HG03520 (cell line): ENCODE data around the gene IFT80.
A peak's percentile ranks its signal among the peaks of the same experiment; 100 is the strongest.
"Not testable (repeated sequence)": the region's sequence is repeated elsewhere in the genome, so short reads cannot be mapped to it uniquely, and the experiment has no call there.

Source experiments
- ATAC-seq: cut with Tn5 transposase; IDR thresholded peaks from one replicate; pipeline ENCODE4 v1.9.1; 2021; ENCODE audit warnings: mild to moderate bottlenecking, moderate library complexity; ENCODE audit not compliant: unreplicated experiment

Gene IFT80

DNA sequence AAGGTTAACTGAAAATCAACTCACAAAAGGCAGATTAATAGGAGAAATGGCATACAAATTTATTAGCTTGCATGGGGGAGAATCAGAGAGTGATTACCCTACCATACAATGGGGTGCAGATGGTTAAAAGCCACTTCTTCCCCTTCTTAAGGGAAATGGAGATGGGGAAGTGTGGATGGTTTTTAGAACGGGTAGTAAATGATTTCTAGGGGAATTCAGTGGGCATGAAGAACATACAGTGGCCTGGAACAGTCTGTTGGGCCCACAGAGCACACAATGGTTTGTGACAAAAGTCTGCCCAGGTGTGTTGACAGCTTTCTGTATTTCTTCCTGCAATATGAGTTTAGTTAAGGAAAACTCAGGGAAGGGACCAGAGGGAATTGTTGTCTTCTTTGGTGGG is 112.8 kb downstream of the IFT80 start:
- no peak for ATAC-seq

DNA sequence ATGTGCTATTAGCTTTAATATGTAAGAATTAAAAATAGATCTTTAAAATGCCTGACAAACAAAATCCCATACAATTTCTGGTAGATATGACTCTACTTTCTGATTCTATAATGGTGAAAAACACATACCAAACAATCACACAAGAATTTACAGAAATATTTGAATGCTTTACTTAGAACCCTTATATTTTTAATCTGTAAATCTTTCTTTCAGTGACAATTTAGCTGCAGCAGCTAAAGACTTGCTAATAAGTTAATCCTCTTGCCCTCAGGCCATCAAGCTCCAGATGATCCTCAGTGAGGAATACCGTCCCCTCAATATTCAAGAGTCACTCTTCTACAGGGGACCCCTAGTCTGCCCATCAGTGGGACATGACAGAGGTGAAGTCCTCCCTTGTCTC is 118.2 kb downstream of the IFT80 start:
- ATAC-seq, result no peak

DNA sequence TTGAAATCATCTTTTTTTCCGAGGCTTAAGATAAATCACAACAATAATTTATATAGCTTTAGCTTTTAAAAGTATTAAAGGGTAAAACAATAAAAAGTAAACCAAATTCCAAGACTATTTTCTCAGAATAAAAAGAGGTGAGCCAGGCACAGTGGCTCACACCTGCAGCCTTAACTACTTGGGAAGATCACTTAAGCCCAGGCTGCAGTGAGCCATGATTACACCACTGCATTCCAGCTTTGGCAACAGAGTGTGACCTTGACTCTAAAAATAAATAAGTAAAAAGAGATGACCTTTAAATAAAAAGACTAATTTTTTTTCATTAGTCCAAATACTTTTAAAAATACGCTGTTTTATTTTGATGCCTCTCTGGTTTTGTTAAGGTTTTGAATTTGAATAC is 119.4 kb downstream of the IFT80 start:
- ATAC-seq, result no peak

DNA sequence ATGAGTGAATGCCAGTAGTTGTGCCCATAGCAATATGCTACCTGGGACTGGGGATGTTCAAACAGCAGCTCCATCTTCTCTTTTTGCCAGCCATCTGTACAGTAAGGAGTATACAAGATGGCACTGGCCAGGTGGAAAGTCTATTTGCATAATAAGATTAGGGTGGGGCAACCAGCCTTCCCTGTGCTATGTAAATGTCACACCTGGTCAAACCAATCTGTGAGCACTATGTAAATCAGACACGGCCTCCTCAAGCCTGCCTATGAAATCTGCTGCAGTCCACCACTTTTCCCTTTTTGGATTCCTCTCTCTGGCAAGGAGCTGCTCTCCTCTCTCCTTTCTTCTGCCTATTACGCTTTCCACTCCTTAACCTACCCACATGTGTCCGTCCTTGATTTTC is 120.8 kb downstream of the IFT80 start:
- ATAC-seq, result no peak

DNA sequence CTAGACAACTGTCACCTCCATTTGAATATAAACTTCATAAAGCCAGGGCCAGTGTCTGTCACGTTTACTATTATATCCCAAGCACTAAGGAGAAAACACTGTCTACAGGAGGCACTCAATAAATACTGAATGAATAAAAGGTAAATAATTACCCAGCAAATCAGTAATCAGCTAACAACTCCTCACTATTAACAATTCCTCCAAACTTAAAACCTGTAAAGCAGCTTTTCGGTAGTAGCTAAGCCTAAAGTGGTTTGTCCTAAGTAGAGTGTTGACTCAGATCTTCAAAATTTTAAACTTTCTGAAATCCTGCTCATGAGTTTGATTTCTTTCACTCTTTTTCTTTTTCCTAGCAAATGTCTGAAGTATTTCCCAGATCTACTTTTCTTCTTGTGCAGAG is 133.9 kb downstream of the IFT80 start:
- no peak for ATAC-seq

DNA sequence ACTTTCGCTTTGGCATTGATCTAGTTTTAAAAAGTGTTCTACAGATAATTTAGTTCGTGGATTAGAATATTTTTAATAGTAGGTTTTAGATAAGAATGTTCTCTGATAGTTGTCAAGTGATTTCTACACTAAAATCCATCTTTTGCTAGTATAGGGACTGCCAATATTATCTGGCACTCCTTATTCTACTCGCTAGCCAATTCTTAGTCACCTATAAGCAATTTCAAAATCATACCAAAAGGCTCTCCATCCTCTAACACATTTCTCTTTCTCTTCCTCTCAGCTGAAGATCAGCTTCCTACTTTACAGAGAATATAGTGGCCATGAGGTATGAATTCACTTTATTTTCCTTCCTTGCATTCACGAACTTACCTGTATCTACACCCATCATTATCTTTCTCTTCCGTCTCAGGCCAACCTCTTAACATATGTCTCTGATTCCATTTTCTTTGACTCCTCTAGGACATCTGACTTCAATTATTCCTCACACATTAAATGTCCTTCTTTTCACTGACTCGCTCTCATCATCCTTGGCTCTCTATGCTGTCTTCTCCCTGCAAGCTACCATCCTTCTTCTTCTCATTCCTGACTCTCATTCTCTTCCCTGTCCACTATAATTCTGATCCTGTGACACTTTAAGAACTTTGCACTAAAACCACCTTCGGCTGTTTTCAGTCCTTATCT is 138.3 kb downstream of the IFT80 start:
- ATAC-seq, result no peak

DNA sequence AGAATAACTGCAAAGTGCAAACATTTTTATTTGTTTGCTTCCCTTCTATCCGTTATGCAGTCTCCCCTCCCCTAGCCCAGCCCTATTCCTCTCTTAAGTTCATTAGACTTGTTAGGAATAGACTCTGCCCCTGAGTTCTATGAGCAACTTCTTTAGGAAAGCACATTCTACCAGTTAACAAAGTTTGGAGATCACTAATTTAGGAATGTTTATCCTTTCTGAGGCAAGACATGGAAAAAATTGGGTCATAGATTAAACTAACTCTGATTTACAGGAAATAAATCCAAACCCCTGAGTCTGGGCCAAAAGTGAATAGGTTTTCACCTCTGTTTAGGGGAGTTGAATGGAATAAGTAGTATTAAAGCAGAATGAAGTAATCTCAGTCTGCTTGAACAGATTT is 139.4 kb downstream of the IFT80 start:
- ATAC-seq, result no peak

DNA sequence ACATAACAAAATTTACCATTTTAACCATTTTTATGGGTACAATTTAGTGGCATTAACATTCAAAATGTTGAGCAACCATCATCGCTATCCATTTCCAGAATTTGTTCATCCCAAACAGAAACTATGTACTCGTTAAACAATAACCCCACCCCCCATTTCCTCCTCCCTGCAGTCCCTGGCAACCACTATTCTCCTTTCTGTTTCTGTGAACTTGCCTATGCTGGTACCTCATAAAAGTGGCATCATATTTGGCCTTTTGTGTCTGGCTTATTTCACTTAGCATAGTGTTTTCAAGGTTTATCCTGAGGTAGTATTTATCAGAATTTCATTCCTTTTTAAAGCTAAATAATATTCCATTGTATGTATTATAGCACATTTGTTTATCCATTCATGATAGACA is 141.4 kb downstream of the IFT80 start:
- ATAC-seq, result no peak

DNA sequence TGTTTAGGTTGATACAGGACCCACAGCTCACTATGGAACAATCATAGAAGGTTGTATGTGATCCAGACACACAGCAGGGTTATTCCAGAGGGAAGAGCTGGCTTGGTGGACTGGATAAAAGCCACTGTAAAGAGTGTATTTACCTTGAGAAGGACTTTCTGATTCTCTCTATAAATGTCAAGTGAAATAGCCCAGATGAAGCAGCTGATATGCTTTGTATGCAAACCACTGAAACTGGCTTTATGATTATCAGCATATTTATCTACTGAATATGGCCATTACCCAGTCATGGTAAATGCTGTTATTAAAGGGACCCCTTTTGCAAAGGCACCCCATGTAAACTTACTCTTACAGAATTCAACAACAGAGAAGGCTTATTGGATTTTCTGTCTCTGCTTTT is 145.7 kb downstream of the IFT80 start:
- no peak for ATAC-seq

DNA sequence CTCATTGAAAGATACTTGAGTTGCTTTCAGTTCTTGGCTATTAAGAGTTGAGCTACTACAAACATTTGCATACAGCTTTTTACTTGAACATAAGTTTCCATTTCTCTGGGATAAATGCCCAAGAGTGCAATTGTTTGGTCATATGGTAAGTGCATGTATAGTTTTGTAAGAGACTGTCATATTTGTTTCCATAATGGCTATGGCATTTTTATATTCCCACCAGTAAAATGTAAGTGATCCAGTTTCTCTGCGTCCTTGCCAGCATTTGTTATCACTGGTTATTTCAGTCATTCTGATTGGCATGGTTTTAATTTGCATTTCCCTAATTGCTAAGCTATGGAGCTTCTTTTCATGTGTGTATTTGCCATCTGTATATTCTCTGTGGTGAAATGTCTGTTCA is 151.3 kb downstream of the IFT80 start:
- no peak for ATAC-seq

DNA sequence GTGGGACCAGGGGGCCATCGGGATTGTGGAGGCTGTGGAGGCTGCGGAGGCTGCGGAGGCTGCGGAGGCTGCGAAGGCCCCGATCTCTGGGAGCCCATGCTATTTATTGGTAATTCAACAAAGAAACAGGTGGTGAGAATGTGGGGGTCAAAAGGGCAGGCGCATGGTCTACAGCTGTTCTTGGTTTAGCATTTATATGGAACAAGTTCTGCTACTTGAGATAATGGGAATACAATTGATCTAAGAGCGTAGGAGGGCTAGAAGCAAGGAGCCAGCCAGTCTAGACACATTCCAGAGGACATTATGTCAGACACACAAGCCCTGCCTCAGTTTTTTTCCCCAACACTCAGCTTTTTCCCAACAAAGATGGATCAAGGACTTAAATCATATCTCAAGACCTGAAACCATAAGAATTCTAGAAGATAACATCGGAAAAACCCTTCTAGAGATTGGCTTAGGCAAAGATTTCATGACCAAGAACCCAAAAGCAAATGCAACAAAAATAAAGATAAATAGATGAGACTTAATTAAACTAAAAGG is 153.7 kb downstream of the IFT80 start:
- ATAC-seq, result no peak

DNA sequence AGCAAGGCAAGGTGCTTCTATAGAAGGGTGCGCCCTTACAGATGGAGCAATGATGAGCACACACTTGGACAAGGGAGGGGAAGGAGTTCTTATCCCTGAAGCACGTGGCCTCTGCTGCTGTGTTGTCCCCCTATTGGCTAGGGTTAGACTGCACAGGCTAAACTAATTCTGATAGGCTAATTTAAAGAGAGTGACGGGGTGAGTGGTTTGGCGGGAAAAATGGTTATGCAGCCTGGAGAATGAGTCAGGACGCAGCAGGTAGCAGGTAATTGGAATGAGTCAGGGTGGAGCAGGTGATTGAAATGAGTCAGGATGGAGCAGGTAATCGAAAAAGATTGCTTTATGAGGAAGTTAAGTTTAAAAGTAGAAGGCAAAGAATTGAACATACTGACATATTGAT is 158.3 kb downstream of the IFT80 start:
- ATAC-seq, result not testable (repeated sequence)

DNA sequence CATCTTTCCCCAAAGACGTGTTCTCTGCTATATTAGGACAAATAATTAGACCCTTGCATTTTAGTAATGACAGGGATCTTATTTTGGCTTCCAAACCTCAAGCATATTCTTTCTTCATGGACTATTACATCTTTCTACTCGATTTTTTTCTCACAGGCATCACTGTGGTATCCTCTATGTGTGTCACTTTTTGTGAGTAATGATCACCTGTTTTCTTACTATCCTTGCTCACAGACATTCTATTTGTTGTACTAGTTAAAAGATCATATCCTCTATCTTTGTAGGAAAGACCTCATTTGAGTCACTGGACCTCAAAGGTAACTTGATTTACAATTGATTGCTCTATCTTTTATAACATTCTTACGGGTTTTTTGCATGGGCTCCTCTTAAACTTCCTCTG is 167.0 kb downstream of the IFT80 start:
- ATAC-seq, result no peak

DNA sequence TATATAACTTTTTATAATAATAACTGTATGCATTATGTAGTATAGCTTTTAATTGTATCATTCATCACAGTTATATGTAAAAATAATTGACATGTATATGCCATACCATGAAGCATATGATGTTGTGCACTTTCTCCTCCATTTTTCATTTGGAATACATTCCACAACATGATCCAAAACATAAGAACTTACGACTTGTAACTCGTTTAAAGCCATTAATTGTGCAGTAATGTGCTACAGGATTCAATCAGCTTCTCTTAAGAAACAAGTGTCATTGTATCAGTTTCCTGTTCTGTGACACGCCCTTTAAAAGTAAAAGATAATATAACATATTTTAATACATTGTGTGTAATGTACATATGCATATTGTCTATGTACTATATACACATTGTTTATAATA is 171.6 kb downstream of the IFT80 start:
- no peak for ATAC-seq

DNA sequence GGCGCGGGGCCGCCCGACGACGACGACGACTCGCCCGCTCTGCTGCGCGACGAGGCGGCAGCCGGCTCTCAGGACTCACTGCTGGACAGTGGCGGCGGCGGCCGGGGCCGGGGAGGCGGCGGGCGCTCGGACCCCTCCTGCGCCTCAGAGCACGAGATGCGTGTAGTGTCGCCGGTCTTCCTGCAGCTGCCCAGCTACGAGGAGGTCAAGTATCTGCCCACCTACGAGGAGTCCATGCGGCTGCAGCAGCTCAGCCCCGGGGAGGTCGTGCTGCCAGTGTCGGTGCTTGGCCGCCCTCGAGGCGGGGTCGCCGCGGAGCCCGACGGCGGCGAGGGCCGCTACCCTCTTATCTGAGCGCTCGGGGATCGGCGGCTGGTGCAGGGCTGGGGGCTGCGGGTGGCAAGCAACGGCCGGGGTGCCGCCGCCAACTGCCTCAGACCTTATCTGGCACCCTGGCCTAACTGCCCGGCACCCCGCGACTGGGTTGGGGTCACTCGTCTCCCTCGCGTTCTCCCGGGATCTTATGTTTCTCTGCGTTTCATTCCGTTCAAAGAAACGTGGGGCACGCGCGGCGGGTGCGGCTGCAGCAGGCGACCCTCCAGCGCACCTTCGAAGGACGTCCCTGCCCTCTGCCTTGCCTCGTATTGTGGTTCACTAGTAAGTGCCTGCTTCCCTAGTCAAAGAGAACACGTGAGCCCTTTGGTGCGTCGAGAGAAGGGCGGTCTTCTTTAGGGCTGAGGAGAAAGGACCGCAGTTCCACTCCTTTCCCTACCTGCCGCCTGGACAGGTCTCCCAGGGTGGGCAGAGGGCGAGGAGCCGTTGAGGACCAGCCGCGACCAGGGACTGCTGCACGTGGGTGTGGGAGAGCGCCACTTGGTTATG is 172.8 kb downstream of the IFT80 start:
- peak; percentile 28 for ATAC-seq

DNA sequence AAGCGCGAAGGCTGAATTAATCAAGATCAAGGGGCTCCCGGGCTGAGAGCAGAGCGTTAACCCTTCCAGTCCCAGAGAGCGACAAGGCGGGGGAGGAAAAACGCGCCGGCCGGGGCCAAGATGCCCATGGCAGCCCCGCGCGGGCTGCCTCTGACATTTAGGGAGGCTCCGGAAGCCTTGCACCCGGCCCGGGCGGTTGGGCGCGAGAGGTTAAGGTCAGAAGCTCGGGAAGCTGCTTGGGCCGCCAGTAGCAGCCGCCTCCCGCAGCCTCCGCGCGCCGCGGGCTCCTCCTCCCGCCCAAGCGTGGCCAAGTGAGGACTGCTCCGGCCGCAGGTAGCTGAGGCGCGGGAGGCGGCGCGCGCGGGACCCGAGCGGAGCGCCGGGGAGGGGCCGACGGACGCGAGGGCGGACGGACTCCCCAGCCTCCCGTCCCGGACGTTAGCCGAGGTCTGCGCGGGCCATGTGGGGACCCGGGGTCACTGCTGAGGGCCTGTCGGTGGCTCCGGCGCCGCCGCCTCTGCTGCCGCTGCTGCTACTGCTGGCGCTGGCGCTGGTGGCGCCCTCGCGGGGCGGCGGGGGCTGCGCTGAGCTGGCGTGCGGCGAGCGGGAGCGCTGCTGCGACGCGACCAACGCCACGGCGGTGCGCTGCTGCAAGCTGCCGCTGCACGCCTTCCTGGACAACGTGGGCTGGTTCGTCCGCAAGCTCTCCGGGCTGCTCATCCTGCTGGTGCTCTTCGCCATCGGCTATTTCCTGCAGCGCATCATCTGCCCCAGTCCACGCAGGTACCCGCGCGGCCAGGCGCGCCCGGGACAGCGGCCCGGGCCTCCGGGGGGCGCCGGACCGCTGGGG is 173.6 kb downstream of the IFT80 start, which contains the start of gene C3orf80:
Gene C3orf80 (plus strand): TSS at position 247 of the 850 bp plus-strand sequence. CDS start 214 bp downstream, at position 461.
- ATAC-seq, result peak; percentile 85

DNA sequence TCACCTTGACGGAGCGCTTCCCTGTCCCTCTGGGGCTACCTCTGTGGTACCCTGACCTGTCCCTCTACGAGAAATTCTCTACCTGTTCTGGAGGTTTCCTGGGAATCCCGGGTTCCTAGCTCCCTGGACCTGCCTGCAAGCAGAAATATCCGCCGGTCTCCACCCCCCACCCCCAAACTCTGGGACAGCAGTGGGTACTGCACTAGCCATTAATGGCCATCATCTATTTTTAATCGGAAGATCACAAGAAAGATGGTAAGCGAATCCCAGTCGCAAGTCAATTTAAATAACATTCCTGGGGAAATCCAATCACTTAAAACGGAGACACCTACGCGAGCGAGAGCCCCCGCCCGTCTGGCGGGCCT is 174.2 kb downstream of the IFT80 start:
- no peak for ATAC-seq

DNA sequence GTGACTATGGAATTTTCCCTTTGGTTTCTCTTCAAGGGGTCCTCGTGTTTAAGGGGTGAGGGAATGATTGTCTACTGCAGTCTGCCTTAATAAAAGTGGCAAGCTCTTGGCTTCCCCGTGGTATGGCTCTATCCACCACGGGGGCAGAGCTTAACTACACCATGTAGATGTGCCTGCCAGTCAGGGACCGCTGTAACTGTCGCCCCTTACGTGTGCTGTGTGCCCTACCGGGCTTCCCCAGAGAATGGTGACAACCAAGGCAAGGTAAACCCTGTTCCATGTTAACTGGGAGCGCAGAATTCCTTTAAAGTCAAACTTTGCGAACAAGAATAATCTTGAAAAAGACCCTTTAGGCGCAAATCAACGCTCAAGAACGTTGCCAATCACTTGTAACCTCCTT is 174.8 kb downstream of the IFT80 start:
- ATAC-seq, result no peak

DNA sequence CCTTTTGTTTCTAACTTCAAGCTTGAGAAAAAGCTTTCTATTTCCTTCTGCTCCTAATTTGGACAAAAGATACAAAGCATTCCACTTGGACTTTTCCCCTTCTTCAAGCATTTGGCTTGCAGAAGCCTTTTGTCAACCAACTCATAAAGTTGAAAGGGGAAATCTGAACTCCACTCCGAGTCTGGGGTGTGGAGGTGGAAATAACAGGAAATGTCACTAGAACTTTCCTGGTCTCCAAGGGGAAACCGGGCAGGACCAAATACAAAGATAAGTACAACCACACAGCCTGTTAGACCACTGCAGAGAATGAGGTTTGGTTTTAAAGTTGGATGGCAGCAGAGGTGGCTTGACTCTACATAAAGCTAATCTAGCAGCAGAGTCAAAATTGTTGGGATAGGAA is 178.0 kb downstream of the IFT80 start:
- ATAC-seq, result no peak

DNA sequence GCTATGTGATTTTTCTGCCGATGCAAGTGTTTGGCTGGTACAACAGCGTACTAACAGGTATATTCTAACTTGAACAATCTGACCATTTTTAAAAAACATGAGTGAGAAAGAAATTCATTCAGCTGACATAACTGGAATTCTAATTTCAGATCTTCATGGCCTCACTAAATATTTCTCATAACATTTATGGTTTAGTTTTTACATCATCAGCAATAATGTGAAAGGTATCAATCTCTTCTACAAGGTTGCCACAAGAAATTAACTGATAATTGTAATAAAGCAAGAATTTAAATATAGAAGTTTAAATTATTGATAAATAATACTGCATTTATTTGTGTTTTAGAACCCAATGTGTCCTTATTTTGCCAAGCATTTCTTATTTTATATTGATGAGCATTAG is 179.0 kb downstream of the IFT80 start:
- ATAC-seq, result no peak

DNA sequence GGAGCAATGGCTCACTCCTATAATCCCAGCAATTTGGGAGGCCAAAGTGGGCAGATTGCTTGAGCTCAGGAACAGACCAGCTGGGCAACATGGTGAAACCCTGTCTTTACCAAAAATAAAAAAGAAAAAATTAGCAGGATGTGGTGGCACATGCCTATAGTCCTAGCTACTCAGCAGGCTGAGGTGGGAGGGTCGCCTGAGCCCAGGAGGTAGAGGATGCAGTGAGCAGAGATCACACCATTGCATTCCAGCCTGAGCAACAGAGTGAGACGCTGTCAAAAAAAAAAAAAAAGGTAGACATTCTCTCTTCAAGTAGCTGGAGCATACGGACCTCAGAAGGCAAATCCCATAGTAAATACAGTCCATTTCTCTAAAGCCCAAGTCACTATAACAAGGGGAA is 180.9 kb downstream of the IFT80 start:
- no peak for ATAC-seq
